ENCODE data around the gene TMPRSS13. TPM values are rescaled to one million over a fixed set of nuclear protein-coding genes. Genes with fewer than 3 reads are reported as not detected.
"Not testable (repeated sequence)": the region's sequence is repeated elsewhere in the genome, so short reads cannot be mapped to it uniquely, and the experiment has no call there.

Gene TMPRSS13
- total RNA-seq, 2 experiments from 2014 or later = 1.2 to 1.7 TPM

DNA sequence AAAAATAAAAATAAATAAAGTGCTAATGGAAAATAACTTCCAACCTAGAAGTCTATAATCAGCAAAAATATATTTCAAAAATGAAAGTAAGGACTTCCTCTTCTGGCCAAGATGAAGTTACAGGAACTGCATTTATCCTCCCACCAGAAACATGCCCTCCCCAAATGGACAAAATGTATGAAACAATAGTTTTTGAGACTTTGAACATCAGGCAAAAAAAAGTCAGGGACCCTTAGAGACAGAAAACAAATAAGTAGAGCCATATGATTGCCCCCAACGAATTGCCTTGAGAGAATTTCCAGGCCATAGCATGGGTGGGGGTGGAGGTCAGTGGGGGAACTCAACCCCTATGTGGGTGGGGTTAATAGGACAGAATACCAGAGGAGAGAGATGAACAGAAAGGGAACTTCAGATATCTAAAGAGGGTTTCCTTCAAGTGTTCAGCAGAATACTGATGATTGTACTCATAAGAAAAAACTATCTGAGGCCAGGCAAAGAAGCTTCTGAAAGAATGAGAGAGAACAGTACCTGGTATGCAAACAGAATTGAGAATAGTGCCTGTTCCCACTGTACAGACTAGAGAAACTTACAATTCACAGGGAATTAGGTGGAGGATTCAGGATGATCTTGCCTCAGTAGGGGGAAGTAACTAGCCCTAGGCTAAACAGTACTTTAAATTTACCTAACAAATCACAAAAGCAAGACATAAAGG, 30.4 kb upstream of the TMPRSS13 start:
- POLR2A ChIA-PET = interaction anchor here (1.0 kb wide), 2 partner anchors 28 to 43 kb away, joined by 3 to 4 read pairs; no protein-coding TSS in a partner anchor

DNA sequence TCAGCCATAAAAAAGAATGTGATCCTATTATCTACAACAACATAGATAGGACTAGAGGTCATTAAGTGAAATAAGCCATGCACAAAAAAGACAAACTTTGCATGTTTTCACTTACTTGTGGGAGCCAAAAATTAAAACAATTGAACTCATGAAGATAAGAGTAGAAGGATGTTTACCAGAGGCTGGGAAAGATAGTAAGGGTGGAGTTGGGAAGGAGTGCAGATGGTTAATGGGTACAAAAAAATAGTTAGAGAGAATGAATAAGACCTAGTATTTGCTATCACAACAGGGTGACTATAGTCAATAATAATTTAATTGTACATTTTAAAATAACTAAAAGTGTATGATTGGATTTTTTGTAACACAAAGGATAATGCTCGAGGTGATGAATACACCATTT, 29.7 kb upstream of the TMPRSS13 start:
- ChIA-PET POLR2A (no interaction called here), CTCF (no interaction called here)

More for the DNA sequence above, 30.4 kb upstream of the TMPRSS13 start:
- CTCF ChIA-PET = interaction anchor here (1.1 to 1.5 kb wide), 4 partner anchors 9 to 136 kb away, joined by 3 to 6 read pairs (median 5); no protein-coding TSS in a partner anchor

DNA sequence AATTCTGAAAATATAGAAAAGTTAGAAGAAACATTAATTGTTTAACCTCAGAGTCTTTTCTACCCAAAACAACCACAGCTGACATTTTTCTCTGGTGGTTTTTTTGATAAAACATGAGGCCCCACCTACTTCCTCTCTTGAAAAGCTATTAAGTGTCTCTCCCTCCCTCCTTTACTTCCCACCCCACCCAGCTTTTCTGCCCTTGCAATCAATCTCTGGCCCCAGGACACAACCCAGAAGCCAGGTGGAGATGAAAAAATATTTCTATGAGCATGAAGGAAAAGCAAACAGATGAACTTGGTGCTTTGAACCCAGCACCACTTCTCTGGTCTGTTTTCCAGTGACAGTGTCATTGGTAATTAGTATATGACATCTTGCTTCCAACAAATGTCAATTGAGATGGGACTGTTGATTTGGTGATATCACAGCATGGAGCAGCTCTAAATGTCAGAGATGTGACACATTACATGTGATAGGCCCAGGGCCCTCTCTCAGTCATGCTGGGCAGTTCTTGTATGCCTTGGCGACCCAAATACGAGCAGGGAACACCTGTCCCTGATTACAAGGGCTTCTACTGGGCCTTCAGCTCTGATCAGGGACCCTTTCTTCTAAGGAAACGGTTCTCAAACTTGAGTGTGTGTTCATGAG, 23.9 kb upstream of the TMPRSS13 start:
- CTCF ChIA-PET = interaction anchor here (1.0 to 6.6 kb wide), 7 partner anchors 9 to 99 kb away, joined by 3 to 49 read pairs (median 3); partner anchors contain the start of gene IL10RA
- POLR2A ChIA-PET = interaction anchor here (1.0 to 1.3 kb wide), 2 partner anchors 27 to 49 kb away, joined by 4 to 6 read pairs; no protein-coding TSS in a partner anchor

DNA sequence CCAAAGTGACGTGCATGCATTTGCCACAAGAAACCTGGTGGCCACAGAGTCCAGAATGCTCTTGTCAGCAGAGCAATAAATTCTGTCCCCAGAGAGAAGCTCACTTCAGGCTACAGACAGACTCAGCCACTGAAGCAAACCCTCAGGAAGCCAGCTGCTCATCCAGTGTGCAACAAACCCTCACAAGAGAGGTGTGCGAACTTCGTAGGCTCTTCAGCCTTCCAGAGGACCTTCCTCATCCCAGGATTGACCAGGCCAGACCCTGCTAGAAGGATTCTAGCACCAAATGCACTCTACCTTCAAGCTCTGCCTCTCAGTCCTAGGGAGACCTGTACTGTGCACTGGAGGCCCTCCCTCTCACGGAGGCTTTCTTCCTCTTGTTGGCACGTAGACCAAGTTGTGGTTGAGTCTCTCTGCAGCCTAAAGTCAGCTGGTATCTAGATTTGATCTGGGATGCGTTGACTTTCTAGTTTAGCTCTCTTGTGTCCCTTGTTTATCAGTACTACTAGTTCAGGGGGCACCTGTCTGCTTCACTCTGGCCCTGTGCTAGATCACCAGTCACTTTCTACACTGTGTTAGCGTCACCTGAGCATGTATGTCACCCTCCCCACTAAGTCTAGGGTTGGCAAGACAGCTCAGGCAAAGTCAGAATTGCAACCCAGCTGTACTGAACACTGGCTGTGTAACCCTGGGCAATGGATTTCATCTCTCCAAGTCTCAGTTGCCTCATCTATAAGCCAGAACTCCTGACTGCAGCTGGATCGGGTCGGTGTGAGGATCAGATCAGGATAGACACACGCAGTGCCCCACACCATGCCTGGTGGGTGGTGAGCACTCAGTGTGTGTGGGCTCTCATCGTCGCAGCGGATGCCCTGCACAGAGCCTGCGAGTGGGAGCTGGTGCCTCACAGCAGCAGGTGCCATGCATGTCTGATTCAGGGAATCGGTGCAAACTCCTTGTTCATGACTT, 22.1 kb upstream of the TMPRSS13 start:
- ChIA-PET POLR2A (interaction anchor here (0.6 to 2.0 kb wide), 9 partner anchors 15 to 102 kb away, joined by 3 to 10 read pairs (median 4); partner anchors contain the start of gene IL10RA), CTCF (interaction anchor here (0.6 to 6.6 kb wide), 26 partner anchors 9 to 525 kb away, joined by 3 to 49 read pairs (median 4); partner anchors contain the start of gene IL10RA)

DNA sequence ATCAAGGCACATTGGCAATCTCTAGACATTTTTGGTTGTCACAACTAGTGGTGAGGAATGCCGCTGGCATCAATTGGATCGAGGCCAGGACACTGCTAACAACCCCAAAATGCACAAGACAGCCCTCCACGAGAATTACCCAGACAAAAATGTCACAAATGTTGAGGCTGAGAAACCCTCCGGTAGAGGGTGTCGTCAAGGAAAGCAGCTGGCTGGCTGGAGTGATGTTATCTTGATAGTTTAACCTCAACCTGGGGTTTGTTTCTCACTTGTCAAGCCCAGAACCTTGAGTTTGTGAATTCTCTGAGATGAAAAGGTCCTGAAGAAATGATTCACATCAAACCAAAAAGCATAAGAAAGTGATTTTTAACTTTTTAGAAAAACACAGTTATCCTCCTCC, 21.1 kb upstream of the TMPRSS13 start:
- ChIA-PET CTCF (interaction anchor here (0.6 to 6.6 kb wide), 19 partner anchors 10 to 524 kb away, joined by 3 to 49 read pairs (median 5); partner anchors contain the start of gene IL10RA), POLR2A (interaction anchor here (1.1 to 2.0 kb wide), 7 partner anchors 16 to 102 kb away, joined by 3 to 10 read pairs (median 5); partner anchors contain the start of gene IL10RA)

DNA sequence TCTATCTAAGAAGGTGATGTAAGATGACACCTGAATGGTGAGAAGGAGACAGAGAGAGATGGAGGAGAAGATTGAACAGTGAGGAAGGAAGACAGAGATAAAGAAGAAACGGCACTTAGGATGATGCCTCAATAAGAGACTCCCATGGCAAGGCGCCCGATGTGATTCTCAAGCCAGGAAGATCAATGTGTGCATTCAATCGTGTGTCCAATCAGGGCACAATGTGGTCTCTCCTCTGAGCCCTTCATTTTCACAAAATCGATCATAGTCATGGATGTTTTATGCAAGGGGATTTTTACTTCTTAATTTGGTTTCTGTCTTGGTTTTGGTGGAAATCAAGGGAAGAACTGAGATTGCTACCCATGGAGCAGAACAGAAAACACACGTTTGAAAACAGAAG, 19.9 kb upstream of the TMPRSS13 start:
- CTCF ChIA-PET = interaction anchor here (0.8 to 6.6 kb wide), 7 partner anchors 18 to 106 kb away, joined by 3 to 49 read pairs (median 4); partner anchors contain the start of gene IL10RA
- POLR2A ChIA-PET = no interaction called here

DNA sequence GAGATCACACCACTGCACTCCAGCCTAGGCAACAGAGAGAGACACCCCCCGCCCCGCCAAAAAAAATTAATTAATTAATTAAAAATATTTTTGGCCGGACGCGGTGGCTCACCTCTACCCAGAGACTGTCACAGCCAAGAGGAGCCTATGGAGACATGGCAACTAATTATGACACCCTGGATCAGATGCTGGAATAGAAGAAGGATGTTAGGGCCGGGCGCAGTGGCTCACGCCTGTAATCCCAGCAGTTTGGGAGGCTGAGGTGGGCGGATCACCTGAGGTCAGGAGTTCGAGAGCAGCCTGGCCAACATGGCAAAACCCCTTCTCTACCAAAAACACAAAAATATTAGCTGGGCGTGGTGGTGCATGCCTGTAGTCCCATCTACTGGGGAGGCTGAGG, 19.3 kb upstream of the TMPRSS13 start:
- CTCF ChIA-PET = interaction anchor here (0.7 to 4.4 kb wide), 5 partner anchors 18 to 126 kb away, joined by 3 to 64 read pairs (median 6); partner anchors contain the start of gene FXYD2
- POLR2A ChIA-PET = not testable (repeated sequence)

DNA sequence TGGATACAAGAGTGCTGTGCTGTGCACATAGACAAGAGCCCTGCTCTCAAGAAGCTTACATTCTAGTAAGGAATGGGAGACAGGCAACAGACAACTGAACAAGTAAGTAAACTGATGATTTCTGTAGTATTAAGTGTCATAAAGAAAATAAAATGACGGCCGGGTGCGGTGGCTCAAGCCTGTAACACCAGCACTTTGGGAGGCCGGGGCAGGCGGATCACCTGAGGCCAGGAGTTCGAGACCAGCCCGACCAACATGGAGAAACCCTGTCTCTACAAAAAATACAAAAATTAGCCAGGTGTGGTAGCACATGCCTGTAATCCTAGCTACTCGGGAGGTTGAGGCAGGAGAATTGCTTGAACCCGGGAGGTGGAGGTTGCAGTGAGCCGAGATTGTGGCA, 18.5 kb upstream of the TMPRSS13 start:
- ChIA-PET POLR2A (interaction anchor here (0.6 to 0.9 kb wide), 2 partner anchors 18 to 37 kb away, joined by 3 to 5 read pairs; no protein-coding TSS in a partner anchor), CTCF (interaction anchor here (0.7 to 4.4 kb wide), 32 partner anchors 12 to 142 kb away, joined by 3 to 65 read pairs (median 7); partner anchors contain the start of genes FXYD2, IL10RA and TMPRSS13)

DNA sequence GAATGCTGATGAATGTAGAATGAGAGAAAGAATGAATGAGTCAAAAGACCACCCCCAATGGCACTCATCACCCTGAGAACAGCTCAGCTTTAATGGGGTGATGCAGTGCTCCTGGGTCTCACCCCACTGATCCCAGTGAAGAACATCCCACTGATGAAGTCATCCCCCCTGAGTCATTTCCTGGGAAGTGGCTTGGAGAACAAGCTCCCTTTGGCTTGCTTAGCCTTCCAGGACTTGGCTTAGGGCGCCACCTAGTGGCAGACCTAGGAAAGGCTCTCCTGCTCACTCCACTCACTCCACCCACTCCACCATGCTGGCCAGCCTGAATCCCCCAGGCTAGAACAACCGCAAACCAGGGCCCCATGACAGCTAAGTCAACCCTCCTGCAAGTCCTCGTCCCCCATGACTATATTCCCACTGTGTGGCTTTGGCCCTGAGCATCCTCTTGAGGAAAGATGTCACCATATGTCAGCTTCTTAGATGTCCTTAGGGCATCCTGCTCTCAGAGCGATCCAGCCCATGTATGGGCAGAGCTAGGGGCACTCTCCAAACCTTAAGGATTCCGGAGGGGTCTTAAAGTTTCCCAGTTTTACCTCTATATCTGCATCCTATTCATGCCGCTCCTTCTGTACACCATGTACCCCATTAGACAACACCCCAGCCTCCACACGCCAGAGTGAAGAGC, 17.8 kb upstream of the TMPRSS13 start:
- POLR2A ChIA-PET = interaction anchor here (0.7 to 0.9 kb wide), 2 partner anchors 38 to 41 kb away, joined by 3 read pairs; no protein-coding TSS in a partner anchor
- CTCF ChIA-PET = interaction anchor here (0.6 to 4.4 kb wide), 61 partner anchors 10 to 225 kb away, joined by 3 to 65 read pairs (median 4); partner anchors contain the start of genes FXYD2, FXYD6, IL10RA and TMPRSS13

DNA sequence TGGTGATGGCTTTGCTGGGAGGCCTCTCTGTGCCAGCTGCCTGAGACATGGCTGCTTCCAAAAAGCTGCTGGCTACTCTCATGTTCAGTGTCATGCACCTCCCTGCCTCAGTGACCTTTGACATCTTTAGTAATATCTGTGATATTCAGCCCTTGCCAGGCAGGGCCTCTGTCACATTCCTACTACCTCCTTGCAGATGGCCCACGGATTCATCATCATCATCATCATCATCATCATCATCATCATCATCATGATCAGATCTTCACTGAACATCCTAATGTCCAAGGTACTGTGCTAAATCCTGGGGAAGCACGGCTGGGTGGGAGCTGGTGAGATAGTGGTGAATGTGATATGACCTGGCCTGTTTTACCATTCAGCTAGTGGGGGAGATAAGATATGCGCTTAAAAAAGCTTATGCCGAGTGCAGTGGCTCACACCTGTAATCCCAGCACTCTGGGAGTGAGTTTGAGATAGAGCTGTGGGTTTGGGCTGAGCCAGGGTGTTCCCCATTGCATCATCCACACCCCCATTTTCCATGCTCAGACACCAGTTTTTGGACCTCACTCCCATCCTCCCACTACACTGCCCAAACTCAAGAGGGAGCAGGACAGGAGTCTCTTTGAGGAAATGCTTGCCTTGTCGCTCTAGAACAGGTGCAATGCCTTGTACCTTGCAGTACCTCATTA, 17.1 kb upstream of the TMPRSS13 start:
- ChIA-PET CTCF (interaction anchor here (0.6 to 4.4 kb wide), 55 partner anchors 10 to 225 kb away, joined by 3 to 65 read pairs (median 5); partner anchors contain the start of genes FXYD2, FXYD6, IL10RA and TMPRSS13), POLR2A (interaction anchor here (0.7 kb wide), 1 partner anchor 42 kb away, joined by 3 read pairs; no protein-coding TSS in a partner anchor)

DNA sequence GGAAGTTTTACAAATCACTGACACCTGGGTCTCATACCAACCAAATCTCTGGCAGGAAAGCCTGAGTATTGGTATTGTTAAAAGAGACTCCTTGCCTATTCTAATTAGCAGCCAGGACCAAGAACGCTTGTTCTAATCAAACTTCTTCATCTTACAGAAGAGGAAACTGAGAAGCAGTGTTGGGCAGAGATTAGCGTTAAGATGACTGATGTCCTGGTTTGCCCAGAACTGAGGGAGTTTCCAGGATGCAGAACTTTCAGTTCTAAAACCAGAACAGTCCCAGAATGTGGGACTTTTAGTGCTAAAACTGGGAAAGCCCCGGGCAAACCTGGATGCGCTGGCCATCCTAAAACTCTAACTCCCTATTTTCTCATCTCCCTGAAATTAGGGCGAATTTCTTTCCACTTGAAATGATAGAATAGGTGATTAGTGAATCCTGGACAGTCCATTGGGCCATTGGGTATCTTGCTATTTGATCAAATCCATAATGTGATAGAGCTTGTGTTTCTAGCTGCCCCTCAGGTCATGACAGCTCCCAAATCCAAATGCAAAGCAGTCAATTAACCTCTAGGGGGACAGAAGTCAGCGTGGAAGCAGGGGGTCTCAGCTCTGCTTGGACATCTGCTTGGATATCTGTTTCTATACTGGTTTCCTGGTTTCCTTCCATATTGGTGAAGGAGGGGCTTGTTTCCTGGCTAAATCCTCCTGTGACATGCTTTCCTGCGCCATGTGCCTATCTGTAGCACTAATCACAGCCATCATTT, 16.0 kb upstream of the TMPRSS13 start:
- ChIA-PET CTCF (interaction anchor here (0.9 to 4.4 kb wide), 9 partner anchors 15 to 139 kb away, joined by 3 to 65 read pairs (median 9); no protein-coding TSS in a partner anchor), POLR2A (interaction anchor here (1.3 kb wide), 1 partner anchor 130 kb away, joined by 3 read pairs; no protein-coding TSS in a partner anchor)

DNA sequence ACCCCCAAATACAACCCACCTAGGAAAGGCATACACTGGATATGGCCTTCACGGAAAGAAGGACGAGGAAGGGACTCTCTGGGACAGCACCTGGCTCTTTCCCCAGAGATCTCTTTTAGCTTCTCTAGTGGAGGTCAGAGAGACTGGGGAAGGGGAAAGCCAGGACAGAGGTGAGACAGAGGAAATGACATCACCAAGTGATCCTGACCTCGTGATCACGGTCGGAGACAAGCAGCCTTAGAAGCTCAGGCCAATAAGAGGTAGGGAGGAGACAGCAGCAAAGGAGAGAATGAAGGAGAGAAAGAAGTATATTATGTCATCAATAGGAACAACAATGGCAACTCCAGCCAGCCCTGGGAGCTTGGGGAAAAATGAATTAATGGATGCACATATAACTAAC, 15.4 kb upstream of the TMPRSS13 start:
- ChIA-PET CTCF (interaction anchor here (1.2 to 4.4 kb wide), 4 partner anchors 30 to 139 kb away, joined by 3 to 65 read pairs (median 52); no protein-coding TSS in a partner anchor), POLR2A (interaction anchor here (1.3 kb wide), 1 partner anchor 129 kb away, joined by 3 read pairs; no protein-coding TSS in a partner anchor)

DNA sequence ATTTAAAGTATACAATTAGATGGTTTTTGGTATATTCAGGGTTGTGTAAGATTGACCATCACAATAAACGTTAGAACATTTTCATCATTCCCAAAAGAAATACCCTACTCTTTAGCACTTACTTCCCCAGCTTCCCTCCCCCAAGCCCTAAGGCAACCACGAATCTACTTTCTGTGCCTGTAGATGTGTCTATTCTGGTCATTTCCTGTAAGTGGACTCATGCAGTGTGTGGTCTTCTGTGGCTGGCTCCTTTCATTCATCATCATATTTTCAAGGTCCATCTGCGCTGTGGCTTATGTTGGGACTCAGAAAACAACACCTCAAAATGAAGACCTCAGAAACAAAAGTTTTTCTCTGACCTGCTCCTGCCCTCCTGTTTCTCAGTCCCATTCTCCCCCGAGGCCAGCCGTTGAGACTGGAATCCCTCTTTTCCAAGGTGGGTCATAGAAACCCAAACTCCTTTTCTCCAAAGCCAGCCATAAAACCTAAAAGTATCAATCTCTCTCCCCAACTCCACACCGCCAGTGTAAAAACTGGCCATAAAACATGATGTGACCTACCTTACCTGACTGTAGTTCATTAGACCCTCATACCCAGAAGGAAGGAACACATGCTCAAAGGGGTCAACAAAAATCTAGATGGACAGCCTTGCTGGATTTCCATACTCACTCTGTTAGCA, 12.9 kb upstream of the TMPRSS13 start:
- CTCF ChIA-PET = interaction anchor here (0.9 to 1.7 kb wide), 2 partner anchors 11 to 98 kb away, joined by 3 to 5 read pairs; no protein-coding TSS in a partner anchor
- POLR2A ChIA-PET = interaction anchor here (0.6 kb wide), 1 partner anchor 27 kb away, joined by 3 read pairs; no protein-coding TSS in a partner anchor

DNA sequence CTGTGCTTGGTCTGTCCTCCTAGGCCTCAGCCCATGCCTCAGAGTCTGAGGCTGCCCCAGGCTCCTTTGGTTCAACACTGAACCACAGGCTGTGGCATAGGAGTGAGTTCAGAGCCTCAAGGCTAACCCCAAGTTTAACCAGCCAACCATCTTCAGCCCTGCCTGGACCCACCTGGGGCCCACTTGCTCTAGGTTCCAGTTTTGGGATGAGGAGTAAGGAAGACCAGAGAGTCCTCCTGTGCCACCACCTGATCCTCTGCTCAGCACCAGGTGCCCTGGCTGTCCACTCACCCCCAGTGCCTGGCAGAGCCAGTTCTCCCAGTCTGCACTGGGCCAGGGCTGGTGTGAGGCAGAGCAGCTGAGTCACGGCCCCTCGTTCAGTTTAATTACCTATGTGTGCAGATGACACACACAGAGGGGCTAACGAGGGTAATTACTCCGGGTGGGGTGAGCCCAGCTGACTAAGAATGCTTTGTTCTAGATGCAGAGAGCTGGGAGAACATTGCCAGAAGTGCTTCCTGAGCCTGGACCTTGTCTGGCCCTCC, 12.0 kb upstream of the TMPRSS13 start:
- POLR2A ChIA-PET = no interaction called here

DNA sequence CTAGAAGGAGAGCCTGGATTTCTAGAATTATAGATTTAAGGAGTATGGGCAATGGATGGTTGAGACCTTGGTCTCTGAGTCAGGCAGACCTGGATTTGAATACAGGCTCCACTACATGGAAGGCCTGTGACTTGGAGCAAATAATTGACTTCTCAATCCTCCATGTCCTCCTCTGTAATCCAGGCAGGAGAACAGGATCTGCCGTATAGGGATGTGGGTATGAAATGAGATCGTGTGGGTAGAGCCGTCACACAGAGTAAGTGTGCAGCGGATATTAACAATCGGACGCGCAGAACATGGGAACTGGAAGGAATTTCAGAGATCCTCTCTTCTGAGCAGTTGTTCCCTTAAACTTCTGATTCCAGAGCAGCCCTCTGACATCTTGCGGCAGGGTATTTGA, 11.5 kb upstream of the TMPRSS13 start:
- ChIA-PET CTCF (no interaction called here), POLR2A (no interaction called here)

More for the DNA sequence above, 12.0 kb upstream of the TMPRSS13 start:
- CTCF ChIA-PET = interaction anchor here (1.7 kb wide), 1 partner anchor 10 kb away, joined by 5 read pairs; no protein-coding TSS in a partner anchor

Data from activated CD8-positive, alpha-beta memory T cell treated with anti-CD3 and anti-CD28 coated beads for 36 hours (primary cell).